Suprapubic skin (tissue), 3 donors: ENCODE results near the gene PLXNB2.

ENCODE experiments used
- CTCF ChIP-seq, 2 donors: fragments of 200-600 bp in 1 of 2; fragments of 450-650 bp in 1 of 2; sonication (generic) in 1 of 2; IDR thresholded peaks; one replicate each; pipeline ENCODE4 v1.5.1; 2016 to 2019; ENCODE audit warnings: antibody characterized with exemption in 2 of 2, mild to moderate bottlenecking in 1 of 2, moderate library complexity in 1 of 2
- POLR2AphosphoS5 ChIP-seq, 3 donors: sonication (generic); formaldehyde crosslinking; IDR thresholded peaks; one replicate each; pipeline ENCODE4 v1.6.1; 2017; ENCODE audit warnings: antibody characterized with exemption in 3 of 3

GRCh38 chr22:50287731-50288130 is 19.7 kb downstream of the PLXNB2 start:
- no peak for TF ChIP-seq CTCF (IDR thresholded peaks at IDR 0.05)
- no peak for TF ChIP-seq POLR2AphosphoS5 (IDR thresholded peaks at IDR 0.05)
